HL-60/S4 treated with retinoic acid at 250 ng/mL for 4 days and 3 days (cell line): ENCODE measurements around the gene IFT25.

ENCODE experiments used
- in situ Hi-C: fragments of 300-500 bp; cut with MboI; formaldehyde crosslinking; loops from 2 replicates; pipeline ENCODE4 v1.7.0; 2022; ENCODE audit warnings: low sequenced_read_pairs

The IFT25 gene

GRCh38 chr1:53934170-53934765 is 11.2 kb downstream of the IFT25 start:
- in situ Hi-C loops: no loop called here

GRCh38 chr1:53931523-53931922 is 14.0 kb downstream of the IFT25 start:
- in situ Hi-C loops: no loop called here

DNA sequence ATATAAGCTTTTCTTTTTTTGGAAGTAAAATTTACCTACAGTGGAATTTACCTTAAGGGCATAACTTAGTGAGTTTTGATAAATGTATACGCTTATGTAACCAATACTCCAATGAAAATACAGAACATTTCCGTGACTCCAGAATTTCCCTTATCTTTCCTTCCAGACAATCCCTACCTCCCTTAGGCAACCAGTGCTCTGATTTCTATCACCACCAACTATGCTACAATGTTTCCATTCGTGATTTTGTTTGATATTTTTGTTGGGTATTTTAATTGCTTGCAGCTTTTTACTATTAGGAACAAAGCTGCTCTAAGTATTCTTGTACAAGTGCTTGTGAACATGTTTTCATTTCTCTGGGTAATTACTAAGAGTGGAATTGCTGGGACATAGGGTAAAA is 14.6 kb downstream of the IFT25 start:
- in situ Hi-C loops: no loop called here

DNA sequence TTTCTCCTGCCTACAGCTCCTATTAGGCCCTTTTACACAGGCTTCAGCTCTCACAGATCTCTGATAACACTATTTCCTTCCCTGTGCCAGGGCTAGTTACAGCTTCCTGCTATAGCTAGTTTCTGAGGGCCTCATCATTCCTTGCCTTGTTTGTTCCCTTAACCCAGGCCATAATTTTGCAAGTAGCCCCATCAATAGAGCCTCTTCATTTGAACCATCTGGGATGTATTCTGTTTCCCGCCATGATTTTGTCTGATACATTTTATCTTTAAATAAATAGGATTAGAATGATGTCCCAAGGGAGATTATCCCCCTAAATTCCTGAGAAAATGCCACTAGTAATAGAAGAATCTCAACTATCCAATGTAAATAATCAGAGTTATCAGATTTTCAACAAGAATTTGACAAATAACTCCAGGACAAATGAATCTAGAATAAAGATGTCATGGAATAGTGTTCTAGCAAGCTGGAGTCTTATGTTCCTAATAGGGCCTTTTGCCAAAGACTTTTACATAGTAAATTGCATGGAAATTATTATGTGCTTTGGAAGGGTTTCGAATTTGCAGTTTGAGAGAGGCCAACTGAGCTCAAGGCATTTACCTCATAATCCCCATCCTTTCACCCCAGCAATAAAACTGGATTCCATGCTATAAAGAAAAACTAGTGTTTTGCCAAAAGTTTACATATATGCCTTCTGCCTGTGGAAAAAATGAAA is 16.1 kb downstream of the IFT25 start:
- in situ Hi-C loops: no loop called here

DNA sequence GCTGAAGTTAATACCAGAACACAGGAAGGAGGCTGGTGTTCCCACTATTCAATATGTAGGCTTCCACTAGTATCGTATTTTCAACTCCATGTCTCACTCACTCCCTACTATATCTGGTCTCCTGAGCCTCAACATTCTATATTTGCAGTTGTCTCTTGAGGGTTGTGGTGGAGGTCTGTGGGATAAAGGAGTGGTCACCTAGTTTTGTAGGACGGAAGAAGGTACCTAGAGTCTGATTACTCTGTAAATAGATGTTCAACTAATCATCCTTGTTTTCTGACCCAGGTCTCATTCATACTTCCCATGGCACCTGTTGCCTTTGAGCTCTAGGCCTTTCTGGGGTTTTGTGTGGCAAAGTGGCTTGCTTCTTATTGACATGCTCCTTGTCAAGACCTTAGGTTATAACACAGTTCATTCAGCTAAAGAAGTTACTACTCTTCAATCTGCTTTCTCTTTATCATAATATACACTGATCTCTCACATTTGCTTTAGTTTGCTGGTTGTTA is 18.1 kb downstream of the IFT25 start:
- in situ Hi-C loops: no loop called here

DNA sequence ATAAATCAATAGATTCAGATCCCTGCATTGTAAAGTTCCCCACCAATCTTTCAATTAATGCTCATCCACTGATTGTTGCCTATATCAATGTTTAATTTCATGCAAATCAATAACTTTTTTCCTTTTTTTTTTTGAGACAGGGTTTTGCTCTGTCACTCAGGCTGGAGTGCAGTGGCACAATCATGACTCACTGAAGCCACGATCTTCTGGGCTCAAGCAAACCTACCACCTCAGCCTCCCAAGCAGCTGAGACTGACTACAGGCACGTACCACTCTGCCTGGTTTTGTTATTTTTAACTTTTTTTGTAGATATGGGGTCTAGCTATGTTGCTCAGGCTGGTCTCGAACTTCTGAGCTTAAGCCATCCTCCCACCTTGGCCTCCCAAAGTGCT is 25.8 kb downstream of the IFT25 start:
- in situ Hi-C loops: no loop called here

DNA sequence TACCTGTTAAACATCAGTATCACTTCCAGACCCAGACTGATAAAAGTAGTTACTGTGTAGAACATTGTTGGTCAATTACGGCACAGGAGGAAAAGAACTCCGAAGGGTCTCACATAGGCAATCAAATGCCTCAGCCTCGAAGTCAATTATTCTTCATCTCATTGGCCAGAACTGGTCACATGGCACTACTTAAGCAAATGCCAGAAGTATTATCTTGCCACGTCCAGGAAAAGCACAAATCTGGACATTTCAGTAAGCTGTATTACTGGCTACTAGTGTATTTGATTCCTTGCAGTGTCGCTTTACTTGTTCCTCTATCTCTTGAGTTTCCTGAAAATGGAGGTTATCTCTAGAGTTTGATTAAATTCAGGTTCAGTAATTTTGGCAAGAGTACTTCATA is 27.2 kb downstream of the IFT25 start:
- in situ Hi-C loops: no loop called here

DNA sequence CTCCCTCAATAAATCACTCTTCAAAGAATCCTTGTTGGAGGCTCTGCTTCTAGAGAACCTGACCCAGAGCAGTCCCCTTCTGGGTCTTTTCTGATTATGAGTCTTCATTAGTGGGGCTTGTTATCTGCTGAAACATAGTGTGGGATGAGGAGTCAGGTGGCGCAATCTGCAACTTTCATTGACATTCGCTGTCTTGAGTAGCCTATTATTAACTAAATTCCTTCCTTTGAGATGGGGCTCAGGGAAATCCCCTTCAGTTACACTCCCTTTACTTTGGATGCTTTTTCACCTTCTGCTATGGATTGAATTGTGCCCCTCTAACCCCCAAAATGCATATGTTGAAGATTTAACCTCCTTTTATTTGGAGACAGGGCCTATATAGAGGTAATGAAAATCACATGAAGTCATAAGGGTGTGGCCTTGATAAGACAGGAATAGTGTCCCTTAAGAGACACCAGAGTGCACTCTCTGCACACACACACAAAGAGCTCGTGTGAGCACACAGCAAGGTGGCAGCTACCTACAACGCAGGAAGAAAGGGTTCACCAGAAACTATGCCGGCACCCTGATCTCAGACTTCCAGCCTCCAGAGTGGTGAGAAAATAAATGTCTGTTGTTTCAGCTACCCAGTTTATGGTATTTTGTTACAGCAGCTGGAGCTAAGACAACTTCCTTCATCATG is 32.0 kb downstream of the IFT25 start:
- in situ Hi-C loops: no loop called here

DNA sequence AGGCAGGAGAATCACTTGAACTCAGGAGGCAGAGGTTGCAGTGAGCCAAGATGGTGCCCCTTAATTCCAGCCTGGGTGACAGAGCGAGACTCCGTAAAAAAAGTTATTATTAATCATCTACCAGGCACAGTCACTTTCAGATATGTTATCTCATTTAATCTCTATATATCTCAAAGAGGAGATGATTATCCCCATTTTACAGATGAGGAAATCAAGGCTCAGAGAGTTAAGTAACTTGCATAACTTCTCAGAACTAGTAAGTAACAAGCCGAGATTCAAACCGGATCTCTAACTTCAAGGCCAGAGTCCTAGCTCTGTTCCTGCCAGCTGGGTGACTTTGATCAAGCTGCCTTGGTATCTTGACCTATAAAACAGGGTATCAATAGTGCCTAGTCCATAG is 34.1 kb downstream of the IFT25 start:
- in situ Hi-C loops: no loop called here

GRCh38 chr1:53909946-53910345 is 35.6 kb downstream of the IFT25 start:
- in situ Hi-C loops: no loop called here

GRCh38 chr1:53906121-53906520 is 39.4 kb downstream of the IFT25 start:
- in situ Hi-C loops: no loop called here

DNA sequence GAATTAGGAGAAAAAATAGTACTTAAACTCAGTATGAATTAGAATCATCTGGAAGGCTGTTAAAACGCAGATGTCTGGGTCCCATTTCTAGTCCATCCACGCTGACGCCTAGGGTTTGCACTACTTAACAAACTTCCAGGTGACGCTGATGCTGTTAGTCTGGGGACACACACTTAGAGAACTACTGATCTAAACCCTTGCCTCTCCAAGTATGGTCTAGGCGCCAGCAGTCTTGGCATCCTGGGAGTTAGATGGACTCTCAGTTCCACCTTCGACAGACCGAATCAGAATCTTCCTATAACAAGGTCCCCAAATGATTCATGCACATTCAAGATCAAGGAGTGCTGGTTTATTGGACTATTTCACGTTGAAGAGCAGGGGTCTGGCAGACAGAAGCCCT is 40.0 kb downstream of the IFT25 start:
- in situ Hi-C loops: no loop called here

DNA sequence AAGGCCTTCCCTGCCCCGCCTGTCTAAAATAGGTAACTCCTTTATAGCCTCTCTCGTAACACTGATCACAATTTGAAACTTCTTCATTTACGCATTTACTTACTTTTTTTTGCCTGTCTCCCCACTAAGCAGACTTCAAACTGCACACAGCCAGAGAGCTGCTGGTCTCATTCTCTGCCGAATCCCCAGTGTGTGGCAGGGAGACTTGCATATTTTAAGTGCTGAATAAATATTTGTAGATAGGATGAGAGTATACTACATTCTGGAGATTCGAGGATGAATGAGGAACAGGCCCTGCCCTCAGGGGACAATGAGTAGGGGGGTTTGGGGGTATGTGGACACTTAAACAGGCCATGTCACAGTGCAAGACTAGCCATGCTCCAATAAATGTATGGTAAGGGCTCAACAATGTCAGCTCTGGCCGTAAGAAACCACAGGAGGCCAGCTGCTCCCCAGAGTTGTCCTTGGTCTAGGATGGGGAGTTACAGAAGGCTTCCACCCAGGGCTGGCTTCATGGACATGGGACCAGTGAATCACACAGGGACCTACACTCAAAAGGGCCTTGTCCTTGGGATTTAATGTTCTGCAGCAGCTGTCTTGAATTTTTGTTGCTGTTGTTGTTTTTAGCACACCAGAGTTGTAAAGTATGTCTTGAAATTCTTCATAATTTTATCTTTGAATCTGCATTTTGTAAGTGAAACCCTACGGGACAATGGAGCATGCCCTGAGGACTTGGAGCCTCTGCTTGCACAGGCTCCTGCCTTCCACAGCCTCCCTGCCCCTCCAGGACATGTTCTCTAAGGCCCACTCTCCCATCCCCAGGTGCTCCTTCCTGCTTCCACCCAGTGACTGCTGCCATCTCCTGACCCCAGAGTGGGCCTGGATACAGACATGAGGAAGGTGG is 43.0 kb downstream of the IFT25 start:
- in situ Hi-C loops: no loop called here

- in situ Hi-C loops: no loop called here
Measured at GRCh38 chr1:53899708-53900107, 45.8 kb downstream of the IFT25 start.

GRCh38 chr1:53899206-53899628 is 46.3 kb downstream of the IFT25 start:
- in situ Hi-C loops: no loop called here

GRCh38 chr1:53896635-53897229 is 48.8 kb downstream of the IFT25 start:
- in situ Hi-C loops: no loop called here

GRCh38 chr1:53895421-53895820 is 50.1 kb downstream of the IFT25 start:
- in situ Hi-C loops: no loop called here

DNA sequence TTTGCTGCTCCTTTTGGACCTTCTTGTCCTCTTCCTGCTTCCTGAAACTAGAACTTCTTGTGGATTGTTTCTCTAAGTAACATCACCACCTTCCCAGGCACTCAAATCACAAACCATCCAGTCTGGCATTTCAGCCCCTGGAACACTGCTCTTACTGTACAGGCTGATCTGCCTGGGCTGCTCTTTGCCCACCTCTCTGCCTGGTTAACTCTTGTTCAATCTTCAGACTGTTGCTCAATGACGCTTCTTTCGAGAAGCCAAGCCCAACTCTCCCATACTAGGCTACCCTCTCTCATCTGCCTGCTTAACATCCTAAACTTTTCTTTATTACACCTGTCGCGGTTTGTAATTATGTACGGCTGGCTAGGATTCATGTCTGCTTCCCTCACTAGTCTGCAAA is 50.9 kb downstream of the IFT25 start:
- in situ Hi-C loops: no loop called here

- in situ Hi-C loops: no loop called here
Measured at GRCh38 chr1:53893999-53894636, 51.4 kb downstream of the IFT25 start, which contains the start of gene DIO1. Gene DIO1, plus strand, starts transcription at chr1:53894187. Its CDS starts 24 bp downstream, at chr1:53894211.

DNA sequence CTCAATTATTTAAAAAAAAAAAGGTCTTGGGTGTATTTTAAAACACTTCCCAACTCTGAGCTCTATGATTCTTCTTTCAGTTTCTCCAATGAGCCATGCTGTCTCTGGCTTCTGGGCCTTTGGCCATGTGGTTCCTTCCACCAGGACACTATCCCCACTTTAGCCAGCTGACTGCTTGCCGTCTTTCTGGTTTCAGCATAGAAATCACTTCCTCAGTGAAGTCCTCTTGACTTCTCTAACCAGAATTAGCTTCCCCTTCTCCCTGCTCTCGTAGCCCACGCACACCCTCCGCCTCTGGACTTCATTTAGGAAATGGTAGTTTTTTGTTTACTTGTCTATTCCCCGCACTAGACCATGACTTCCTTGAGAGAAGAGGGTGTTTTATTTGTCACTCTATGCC is 52.6 kb downstream of the IFT25 start:
- in situ Hi-C loops: no loop called here
